DMS79 treated with DMSO at 0.1 percent for 48 hours (cell line): Measurements from ENCODE around the gene CBX8.

ENCODE experiments used
- DNase-seq: peaks from one replicate; lab custom pipeline; 2025; lab: John Stamatoyannopoulos, UW

The CBX8 gene

DNA sequence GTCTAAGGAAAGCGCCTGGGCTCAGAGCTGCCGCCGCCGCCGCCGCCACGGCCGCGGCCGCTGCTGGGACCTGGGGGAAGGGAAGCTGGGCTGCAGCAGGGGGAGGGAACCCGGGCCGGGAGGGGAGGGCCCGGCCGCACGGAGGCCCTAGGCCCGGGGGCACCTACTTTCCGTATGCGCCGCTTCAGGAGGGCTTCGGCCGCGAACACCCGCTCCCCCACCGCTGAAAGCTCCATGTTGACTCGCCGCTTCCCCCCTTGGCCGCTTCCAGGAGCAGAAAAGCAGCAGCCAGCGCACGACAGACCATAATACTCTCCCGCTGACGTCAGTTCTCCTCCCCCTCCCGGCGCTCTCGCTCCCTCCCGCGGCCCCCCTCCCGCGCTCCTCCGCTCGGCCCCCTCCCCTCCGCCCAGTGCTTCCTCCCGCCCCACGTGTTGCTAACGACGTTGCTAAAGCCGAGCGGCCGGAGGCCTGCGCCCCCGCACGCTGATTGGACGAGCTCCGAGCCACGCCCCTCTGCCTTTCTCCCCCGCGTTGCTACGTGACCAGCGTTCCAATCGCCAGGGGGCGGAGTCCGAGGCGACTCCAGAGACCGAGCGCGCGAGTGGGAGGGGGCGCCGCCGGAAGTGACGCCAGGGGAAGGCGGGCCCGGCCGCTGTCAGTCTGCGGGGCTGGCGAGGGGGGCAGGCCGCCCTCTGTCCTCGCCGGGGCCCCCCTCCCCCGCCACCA, at the start of gene CBX8:
CBX8 (minus strand) TSS at position 315 of the 729 bp plus-strand sequence; CDS start at position 236, 79 bp downstream.
- peak; percentile 97 for DNase-seq

DNA sequence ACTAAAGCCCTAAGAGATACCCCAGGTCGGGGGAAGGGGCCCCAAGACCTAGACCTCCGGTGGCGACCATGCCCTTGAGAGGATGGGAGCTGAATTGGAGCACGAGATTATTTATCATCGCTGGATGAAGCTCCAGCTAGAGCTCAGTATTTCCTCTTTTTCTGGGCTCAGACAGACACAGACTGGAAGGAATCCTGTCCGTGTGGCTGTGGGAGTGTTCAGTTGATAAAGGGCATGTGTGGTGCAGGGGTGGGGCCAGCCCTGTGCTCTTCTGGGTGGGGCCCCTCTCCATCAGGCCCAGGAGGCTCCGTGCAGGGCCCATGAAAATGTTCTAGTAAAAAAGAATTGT, 48.7 kb upstream of the CBX8 start:
- DNase-seq, result no peak

DNA sequence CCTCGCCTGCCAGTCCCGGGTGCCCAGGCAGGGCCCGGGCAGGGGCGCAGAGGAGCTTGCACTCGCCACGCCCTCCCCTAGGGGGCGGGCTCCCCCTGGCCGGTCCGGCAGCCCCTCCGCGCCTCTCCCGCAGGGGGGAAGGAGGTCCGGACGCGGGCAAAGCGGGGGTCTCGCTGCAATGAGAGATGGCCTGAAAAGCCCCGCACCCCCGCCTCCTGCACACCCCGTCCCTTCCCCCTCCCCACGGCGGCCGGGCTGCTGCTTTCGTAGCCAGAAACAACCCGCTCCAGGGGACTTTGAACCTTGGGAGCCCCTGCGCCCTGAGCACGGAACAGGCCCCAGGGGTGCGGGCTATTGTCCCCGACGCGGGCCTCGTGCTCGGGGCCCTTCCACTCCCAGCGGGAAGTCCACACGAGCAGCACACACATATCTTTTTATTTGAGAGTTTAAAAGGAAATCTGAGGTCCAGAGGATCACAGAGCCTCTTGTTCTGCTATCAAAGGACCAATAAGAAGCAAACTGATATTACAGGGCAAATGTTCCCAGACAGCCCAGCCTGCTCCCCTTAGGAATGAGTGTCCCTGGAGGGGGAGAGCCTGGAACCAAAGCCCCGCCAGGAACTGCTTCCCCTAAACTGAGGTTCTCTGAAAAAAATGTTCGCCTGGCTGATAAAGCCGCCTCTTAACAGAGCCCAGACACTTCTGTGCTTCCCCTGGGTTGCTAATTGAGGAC, 48.2 kb upstream of the CBX8 start:
- DNase-seq, result peak; percentile 22

DNA sequence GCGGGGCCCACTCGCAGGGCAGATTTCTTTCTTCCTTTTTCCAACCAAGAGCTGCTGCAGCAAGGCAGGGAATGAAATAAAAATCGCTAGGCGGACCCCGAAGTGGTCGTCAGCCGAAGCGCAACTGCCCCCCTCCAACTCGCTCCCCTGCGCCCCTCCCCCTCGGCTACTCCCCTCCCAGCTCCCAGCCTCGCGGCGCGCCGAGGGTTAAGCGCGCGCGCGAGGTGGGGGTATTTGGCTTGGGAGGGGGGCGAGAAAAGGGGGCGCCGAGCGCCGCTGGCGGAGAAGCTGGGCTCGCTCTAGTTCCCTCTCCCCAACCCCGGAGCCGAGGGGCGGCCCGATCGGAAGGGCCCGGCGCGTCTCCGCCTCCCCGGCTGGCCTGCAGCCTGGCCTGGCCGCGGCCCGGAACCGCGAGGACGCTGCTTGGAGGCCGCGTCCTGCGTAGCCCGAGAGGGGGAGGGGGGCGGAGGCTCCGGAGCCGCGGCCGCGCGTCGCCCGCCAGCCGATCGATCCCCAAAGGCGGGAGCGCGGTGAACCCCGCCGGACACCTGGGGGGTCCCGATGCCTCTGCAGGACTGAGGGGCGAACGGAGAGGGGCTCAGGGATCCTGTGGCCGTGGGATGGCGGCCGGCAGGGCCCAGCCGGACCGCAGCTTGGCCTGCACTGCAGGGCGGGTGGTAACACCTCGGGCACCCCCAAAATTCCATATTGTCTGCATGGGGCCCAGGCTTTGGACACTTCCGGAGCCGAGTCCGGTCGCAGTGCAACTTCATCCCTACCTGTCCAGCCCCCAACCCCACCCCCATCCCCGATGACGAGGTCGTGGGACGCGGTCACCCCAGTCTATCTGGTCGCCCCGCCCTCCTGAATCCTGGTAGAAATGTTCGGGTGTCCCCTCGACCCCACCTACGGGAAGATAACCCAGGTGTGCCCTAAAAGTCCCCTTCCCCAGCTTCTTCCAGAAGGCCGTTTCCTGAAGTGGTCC, 47.2 kb upstream of the CBX8 start:
- DNase-seq, result no peak

DNA sequence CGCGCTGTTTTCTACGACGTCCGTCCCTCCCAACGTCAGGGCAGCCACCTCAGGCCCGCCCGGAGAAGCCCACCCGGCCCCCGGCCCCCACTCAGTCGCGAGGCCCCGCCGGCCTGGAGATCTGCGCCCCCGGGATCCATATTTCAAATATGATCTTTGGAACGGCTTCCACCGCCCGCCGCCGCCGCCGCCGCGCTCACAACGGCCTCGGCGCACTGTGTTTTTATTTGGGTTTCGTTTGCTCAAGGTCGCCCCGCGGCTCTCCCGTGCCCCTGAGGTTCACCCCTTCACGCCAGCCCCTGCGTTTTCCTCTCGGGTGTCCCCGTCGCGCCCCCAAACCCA, 46.6 kb upstream of the CBX8 start:
- no peak for DNase-seq

DNA sequence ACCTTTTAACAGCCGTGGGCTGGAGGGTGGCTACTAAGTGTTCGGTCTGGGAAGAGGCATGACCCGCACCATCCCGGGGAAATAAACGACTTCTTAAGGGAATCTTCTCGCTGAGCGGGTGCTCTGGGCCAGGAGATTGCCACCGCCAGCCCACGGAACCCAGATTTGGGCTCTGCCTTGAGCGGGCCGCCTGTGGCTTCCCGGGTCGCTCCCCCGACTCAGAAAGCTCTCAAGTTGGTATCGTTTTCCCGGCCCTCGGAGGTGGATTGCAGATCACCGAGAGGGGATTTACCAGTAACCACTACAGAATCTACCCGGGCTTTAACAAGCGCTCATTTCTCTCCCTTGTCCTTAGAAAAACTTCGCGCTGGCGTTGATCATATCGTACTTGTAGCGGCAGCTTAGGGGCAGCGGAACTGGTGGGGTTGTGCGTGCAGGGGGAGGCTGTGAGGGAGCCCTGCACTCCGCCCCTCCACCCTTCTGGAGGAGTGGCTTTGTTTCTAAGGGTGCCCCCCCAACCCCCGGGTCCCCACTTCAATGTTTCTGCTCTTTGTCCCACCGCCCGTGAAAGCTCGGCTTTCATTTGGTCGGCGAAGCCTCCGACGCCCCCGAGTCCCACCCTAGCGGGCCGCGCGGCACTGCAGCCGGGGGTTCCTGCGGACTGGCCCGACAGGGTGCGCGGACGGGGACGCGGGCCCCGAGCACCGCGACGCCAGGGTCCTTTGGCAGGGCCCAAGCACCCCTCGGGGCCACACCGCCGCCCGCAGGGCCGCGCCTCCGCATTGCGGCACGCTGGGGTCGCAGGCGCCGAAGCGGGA, 46.0 kb upstream of the CBX8 start:
- DNase-seq, result peak; percentile 29

DNA sequence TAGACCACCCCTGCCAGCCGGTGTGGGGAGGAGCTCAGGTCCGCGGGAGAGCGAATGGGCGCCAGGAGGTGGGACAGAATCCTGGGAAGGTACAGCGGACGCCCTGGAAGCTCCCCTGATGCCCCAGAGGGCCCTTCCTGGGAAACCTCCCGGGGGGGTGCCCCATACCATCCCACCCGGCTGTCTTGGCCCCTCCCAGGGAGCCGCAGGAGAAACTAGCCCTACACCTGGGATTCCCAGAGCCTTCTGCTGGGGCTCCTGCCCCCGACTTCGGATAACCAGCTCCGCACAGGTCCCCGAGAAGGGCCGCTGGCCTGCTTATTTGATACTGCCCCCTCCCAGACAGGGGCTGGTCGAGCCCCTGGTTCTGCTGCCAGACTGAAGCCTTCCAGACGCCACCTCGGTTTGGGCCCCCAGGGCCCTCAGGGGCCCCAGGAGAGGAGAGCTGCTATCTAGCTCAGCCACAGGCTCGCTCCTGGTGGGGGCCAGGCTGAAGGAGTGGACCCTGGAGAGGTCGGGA, 45.3 kb upstream of the CBX8 start:
- peak; percentile 20 for DNase-seq

DNA sequence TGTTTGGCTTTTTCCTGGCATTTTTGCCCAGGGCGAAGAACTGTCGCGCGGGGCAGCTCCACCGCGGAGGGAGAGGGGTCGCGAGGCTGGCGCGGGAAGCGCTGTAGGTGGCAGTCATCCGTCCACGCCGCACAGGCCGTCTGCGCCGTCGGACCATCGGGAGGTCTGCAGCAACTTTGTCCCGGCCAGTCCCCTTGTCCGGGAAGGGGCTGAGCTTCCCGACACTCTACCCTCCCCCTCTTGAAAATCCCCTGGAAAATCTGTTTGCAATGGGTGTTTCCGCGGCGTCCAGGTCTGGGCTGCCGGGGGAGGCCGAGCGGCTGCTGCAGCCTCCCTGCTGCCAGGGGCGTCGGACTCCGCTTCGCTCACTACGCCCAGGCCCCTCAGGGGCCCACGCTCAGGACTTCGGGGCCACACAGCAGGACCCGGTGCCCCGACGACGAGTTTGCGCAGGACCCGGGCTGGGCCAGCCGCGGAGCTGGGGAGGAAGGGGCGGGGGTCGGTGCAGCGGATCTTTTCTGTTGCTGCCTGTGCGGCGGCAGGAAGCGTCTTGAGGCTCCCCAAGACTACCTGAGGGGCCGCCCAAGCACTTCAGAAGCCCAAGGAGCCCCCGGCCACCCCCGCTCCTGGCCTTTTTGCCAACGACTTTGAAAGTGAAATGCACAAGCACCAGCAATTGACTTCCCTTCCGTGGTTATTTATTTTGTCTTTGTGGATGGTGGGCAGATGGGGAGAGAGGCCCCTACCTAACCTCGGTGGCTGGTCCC, 44.7 kb upstream of the CBX8 start:
- DNase-seq, result peak; percentile 31

DNA sequence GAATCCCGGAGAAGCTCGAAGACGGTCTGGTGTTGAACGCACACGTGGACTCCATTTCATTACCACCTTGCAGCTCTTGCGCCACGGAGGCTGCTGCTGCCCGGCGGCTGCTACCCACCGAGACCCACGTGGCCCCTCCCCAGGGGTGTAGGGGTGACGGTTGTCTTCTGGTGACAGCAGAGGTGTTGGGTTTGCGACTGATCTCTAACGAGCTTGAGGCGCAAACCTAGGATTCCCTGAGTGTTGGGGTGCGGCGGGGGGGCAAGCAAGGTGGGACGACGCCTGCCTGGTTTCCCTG, 44.1 kb upstream of the CBX8 start:
- no peak for DNase-seq

DNA sequence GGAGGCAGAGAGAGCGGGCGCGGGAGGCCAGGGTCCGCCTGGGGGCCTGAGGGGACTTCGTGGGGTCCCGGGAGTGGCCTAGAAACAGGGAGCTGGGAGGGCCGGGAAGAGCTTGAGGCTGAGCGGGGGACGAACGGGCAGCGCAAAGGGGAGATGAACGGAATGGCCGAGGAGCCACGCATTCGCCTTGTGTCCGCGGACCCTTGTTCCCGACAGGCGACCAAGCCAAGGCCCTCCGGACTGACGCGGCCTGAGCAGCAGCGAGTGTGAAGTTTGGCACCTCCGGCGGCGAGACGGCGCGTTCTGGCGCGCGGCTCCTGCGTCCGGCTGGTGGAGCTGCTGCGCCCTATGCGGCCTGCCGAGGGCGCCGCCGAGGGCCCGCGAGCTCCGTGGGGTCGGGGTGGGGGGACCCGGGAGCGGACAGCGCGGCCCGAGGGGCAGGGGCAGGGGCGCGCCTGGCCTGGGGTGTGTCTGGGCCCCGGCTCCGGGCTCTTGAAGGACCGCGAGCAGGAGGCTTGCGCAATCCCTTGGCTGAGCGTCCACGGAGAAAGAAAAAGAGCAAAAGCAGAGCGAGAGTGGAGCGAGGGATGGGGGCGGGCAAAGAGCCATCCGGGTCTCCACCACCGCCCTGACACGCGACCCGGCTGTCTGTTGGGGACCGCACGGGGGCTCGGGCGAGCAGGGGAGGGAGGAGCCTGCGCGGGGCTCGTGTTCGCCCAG, 43.6 kb upstream of the CBX8 start:
- peak; percentile 33 for DNase-seq

DNA sequence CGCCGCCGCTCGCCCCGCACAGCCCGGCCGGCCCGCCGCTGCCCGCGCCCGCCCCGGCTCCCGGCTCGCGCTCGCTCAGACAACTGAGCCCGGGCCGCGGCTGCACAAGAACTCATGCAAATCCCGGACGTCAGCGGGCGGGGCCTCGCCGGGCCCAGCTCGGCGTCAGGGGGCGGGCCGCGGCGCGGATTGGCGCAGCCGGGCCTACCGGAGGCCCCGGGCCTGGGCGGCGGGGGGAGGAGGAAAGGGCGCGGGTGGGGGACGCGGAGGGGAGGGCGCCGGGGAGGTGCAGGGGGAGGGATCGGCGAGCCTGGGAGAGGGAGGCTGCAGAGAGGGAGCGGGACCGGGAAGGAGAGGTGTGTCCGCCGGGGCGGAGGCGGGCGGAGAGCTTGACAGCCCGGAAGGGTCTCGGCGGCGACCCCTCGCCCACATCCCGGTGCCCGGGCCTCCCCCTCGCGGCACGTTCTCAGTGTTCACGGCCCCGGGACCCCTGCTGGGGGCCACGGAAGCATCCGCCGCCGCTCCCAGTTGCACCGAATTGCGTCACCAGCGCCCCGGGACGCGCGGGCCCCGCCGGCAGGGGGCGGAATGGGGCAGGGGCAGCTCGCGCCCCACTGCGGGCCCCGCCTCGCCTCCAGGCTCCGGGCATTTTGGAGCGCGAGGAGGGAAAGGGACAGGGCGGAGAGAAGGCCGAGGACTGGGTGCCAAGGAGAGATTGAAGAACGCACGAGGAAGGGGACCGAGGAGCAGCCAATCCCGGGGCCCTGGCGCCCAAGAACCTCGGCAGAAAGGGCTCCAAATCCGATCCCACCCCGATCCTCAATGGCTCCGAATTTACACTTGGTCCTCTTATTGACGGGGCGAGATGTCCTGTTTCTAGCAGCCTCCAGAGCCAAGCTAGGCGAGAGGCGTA, 42.7 kb upstream of the CBX8 start, which contains the start of gene CBX4:
CBX4 (minus strand) TSS at position 85 of the 913 bp plus-strand sequence. CDS start 189 bp downstream, outside the sequence.
- DNase-seq, result peak; percentile 76

DNA sequence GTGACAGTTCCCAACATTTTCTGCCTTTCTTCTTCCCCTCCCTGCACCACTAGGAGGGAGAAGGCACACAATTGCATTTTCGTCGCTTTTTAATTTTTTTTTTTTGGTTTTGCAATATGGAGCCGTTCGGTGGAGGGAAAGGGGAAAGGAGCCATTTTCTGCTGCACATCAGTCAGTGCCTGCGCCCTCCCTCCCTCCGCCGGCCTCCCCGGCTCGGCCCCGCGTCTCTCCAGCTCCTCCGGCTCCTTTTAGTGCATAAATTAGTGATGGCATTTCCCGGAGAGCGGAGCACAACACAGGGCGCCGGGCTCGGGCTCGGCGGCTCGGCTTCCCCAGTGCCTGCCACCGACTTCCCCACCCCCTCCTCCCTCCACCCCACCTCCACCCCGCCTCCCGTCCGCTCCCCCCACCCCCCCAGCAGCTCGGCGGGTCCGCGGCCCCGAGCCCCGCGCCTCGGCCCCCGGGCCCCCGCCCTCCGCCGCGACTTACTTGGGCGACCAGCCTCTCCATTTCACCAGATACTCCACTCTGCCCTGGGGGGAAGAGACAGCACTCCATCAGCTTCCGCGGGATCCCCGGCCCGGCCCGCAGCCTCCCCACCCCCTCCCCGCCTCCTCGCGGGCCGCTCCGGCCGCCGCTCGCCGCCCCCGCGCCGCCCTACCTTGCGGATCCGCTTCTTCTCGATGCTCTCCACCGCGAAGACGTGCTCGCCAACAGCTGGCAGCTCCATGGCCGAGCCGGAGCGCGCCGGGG, 41.8 kb upstream of the CBX8 start:
- peak; percentile 6 for DNase-seq

DNA sequence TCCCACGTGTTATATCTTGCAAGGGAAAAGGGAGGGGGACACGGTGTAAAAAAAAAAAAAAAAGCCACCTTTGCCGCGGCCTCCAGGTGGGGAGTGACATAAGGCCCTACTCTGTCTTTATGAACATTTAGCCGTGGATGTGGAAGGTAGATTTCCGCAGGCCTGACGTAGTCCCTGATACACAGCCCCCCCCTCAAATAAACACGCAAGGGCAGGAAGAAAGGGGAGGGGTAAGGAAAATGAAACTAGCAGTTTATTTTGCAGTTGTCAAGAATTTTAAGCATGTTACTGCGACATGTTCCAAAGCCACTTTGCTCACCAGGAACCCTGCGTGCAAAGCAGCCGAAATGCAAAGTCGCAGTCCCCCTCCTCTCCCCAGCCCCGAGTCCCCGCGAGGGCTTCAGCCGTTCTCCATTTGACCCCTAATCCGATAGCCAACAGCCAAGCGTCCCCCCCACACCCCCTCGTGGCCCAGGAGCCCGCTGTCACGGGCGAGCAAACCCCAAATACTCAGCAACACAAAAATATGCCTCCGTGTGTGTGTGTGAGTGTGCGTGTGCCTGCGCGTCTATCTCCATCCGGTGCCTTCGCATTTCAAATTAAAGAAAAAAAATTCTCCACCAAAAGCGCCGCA, 41.1 kb upstream of the CBX8 start:
- no peak for DNase-seq

DNA sequence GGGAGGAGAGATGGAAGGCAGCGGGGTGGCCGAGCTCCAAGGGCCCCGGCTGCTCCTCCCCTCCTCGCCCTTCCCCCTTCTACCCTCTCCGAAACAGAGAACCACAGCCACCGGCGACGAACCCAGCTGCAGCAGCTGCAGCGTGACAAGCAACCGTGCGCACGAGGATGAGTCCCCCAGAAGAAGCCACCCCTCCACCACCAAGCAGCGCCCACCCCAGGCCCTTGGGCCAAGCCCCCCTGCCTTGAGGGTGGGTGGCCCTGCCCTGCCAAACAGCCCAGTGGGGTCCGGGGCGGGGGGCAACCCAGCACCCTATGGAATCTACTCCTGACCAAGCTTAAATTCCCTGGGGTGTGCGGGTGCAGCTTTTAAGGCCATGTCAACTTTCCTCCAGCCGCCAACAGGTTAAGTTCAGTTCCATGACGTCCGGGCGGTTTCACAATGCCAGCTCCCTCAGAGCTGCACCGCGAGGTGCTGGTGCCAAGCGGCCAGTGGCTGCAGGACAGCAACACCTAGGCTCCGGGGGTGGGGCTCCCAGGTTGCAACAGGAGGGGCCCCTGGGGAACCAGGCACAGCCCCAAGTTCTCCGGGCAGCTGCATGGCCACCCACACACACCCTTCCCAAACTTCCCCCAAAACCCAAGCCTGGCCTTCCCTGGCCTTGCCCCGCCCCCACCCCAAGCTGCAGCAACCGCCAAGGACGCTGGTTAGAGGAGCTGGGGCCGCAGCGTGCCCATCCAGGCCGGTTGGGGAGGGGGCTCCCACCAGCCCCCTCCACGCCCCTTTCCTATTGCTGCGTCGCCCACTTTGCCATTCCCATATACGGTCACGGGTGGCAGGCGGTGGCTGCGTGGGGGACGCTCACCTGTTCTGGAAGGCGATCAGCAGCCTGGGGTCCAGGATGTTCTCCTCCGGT, 40.4 kb upstream of the CBX8 start:
- DNase-seq, result no peak

DNA sequence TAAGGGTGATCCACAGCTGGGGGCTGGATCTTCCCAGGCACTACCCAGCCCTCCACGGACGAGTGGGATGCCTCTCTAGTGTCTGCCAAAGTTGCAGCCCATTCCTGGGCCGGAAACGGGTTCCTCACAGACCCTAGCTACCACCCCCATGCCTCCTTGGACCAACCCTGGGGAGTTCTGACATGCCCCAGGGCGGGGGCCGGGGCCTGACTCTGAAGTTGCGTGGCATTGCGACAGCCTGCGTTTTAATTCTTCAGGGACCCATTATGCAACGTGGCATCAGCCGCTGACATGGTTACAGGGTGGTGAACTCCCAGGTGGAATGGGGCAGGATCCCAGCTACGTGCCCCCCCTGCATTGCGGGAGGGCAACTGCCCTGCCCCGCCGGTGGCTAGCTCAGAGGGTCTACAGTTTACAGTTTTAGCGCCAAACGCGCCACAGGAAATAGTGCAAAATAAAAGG, 39.7 kb upstream of the CBX8 start:
- no peak for DNase-seq

DNA sequence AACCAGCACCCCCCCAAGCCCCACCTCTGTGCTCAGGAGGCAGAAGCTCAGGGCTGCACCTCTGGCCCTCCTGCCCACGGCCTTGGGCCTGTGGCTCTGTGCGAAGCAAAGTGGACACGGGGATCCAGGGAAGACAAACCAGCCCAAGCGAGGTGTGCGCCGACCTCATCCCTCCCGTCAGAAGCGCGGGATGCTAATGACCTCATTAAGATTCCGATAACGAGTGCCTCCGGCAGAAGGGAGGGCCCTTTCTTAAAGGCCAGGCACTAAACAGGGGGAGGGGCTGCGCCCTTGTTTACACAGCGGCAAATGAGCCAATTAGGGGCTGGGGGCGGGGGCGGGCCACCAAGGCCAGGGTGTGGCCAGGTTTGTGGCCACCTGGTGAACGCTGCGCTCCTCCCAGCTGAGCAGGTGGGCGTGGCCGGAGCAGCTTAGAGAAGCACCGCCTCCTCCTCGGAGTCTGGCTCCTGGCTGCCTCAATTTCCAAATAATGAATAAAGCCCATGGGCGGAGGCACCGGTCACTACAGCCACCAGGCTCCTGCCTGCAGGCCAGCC, 39.2 kb upstream of the CBX8 start:
- DNase-seq, result no peak
